HG02973 (cell line): Measurements from ENCODE around the gene IFFO2.
A peak's percentile ranks its signal among the peaks of the same experiment; 100 is the strongest.

Experiments
- ATAC-seq: cut with Tn5 transposase; IDR thresholded peaks from one replicate; pipeline ENCODE4 v1.9.1; 2021; ENCODE audit warnings: moderate library complexity; ENCODE audit not compliant: unreplicated experiment

IFFO2 gene

GRCh38 chr1:18938008-18938706 is 18.3 kb downstream of the IFFO2 start:
- no peak for ATAC-seq

- ATAC-seq = no peak
Observed at GRCh38 chr1:18937539-18937938, 18.9 kb downstream of the IFFO2 start.

GRCh38 chr1:18936814-18937481 is 19.5 kb downstream of the IFFO2 start:
- ATAC-seq = no peak

GRCh38 chr1:18936471-18936813 is 20.0 kb downstream of the IFFO2 start:
- no peak for ATAC-seq

GRCh38 chr1:18934205-18935000 is 22.1 kb downstream of the IFFO2 start:
- no peak for ATAC-seq

GRCh38 chr1:18932879-18933278 is 23.6 kb downstream of the IFFO2 start:
- ATAC-seq = no peak

GRCh38 chr1:18932387-18932786 is 24.1 kb downstream of the IFFO2 start:
- no peak for ATAC-seq

GRCh38 chr1:18931730-18932129 is 24.7 kb downstream of the IFFO2 start:
- ATAC-seq = no peak

GRCh38 chr1:18929686-18930085 is 26.8 kb downstream of the IFFO2 start:
- no peak for ATAC-seq

- ATAC-seq = no peak
Observed at GRCh38 chr1:18928985-18929384, 27.5 kb downstream of the IFFO2 start.

- ATAC-seq = no peak
Observed at GRCh38 chr1:18928406-18928805, 28.1 kb downstream of the IFFO2 start.

- peak; percentile 24 for ATAC-seq
Observed at GRCh38 chr1:18927654-18928272, 28.7 kb downstream of the IFFO2 start.

- peak; percentile 10 for ATAC-seq
Observed at GRCh38 chr1:18927082-18927653, 29.3 kb downstream of the IFFO2 start.

- peak; percentile 62 for ATAC-seq
Observed at GRCh38 chr1:18926315-18927081, 30.0 kb downstream of the IFFO2 start.

GRCh38 chr1:18925279-18925678 is 31.2 kb downstream of the IFFO2 start:
- no peak for ATAC-seq

- ATAC-seq = no peak
Observed at GRCh38 chr1:18924221-18924691, 32.2 kb downstream of the IFFO2 start.

- ATAC-seq = no peak
Observed at GRCh38 chr1:18923756-18924211, 32.7 kb downstream of the IFFO2 start.

- ATAC-seq = no peak
Observed at GRCh38 chr1:18922848-18923755, 33.4 kb downstream of the IFFO2 start.

GRCh38 chr1:18922319-18922726 is 34.2 kb downstream of the IFFO2 start:
- no peak for ATAC-seq
